NCI-H345 treated with DMSO at 0.1 percent for 48 hours (cell line): ENCODE data around the gene MLLT11.

ENCODE experiments used
- DNase-seq: peaks from one replicate; lab custom pipeline; 2025; ENCODE audit not compliant: unreplicated experiment; lab: John Stamatoyannopoulos, UW

The MLLT11 gene

GRCh38 chr1:151060007-151060656 lies at the start of gene MLLT11:
Gene MLLT11, plus strand, starts transcription at chr1:151060397. Its CDS starts 6,828 bp downstream, at chr1:151067225.
- DNase-seq, result peak; percentile 95

DNA sequence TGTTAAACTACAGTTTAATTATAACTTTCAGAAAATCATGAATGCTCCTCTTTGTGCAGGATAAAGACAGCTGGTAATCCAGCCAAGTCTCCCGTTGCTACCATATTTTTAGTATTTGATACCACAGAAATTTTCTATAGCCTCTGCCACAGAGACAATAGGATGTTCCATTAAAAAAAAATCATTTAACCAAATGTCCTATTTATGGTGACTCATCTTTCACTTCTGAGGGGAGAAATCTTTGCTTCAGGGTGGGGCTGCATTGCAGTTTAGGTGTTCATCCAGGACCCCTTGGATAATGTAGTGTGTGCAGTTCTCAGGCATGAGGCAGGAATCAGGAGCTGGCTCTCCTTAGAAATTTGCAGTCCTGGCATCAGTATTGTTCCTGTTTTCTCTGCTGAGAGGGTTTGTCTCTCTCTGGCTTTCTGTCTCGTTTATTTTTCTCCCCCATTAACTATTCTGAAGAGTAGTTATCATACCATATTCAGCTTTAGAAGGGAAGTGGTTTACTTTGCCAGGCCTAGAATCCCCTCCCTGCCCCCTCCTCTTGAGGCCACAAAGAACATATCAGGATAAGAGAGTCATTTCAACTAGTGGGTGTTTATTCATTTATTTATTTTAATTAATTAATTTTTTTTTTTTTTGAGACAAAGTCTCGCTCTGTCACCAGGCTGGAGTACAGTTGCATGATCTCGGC lies 48.9 kb upstream of the MLLT11 start:
- DNase-seq, result no peak

DNA sequence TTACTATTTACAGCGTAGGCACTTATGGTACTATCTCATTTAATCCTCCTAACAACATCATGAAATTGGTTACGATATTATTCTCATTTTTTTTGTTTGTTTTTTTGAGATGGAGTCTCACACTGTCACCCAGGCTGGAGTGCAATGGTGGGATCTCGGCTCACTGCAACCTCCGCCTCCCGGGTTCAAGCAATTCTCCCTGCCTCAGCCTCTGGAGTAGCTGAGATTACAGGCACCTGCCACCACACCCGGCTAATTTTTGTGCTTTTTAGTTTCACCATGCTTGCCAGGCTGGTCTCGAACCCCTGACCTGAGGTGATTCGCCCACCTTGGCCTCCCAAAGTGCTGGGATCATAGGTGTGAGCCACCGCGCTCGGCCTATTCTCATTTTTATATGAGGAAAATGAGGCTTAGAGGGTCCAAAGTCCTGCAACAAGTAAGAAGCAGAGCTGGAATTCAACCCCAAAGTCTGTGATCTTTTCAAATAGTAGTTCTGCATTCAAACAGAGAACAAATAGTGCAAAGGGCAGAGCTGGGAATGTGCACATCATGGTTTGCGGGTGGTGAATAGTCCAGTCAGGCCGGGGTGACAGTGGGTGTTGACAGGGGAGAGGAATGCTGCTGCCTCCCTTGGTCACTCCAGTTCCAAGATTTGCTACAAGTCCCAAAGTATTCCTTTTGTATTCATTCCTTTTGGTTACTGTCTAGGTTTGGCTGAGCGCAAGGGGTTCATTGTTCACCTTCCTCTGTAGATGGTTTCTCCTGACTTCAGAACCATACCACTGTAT lies 47.3 kb upstream of the MLLT11 start:
- DNase-seq, result no peak

DNA sequence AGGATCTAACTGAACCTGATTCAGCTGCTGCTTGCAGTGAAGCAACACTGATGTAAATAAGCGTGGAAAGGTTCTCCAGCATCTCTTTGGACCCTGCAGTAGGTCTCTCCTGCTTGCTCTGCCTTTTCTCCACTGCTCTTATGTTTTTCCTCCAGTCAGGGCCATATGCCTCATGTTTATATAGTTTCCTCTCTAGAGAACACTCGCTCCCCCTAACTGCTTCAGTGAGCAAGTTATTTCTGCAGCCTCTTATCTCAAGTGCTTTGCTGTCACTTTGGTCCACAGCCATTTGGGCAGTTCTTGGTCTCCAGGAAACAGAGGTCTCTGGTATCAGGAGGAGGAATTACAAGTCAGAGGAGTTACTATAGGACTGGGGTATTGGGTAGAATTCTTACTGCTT lies 46.7 kb upstream of the MLLT11 start:
- DNase-seq, result no peak

DNA sequence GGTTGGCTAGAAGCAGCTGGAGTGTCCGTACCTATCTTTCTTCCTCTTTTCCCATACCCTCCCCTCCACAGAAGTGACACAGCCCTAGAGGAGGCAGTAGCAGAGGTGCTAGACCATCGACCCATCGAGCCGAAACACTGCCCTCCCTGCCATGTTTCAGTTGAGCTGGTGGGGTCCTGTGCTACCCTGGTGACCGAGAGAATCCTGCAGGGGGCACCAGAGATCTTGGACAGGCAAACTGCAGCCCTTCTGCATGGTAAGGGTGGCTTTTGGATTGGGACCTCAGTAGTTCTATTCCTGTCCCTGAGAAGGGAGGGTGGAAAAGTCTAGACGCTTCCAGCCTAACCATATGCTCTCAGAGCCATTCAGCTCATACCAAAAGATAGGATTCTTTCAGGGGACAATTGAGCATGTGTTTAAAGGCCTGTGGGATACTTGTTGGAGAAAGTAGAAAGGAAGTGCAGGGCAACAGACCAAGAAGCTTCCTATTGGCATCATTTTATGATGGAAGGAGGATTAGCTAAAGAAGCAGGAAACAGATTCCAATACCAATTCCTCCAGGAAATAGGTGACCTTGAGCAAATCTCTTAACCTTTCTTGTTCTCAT lies 35.6 kb upstream of the MLLT11 start:
- DNase-seq, result peak; percentile 78

DNA sequence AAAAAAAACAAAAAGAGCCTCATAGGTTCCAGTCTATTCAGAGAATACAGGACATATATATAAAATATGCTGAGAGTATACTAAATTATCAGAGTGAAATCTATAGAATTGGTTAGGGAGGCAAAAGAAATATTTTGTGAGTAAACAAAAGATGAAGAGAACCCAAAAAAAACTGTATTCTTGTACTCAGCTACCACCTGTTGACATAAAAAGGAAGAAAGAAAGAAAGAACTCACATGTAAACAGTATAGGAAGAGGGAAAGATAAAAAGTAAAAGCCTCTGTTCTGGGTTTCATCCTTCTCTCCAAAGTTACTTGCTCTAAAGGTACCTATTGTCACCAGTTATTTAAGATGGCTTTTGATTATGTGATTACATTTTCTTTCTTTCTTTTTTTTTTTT lies 33.7 kb upstream of the MLLT11 start:
- no peak for DNase-seq

GRCh38 chr1:151032164-151032563 lies 28.0 kb upstream of the MLLT11 start:
- no peak for DNase-seq

- DNase-seq, result no peak
These were observed 25.0 kb upstream of the MLLT11 start for GRCh38 chr1:151035167-151035566.

DNA sequence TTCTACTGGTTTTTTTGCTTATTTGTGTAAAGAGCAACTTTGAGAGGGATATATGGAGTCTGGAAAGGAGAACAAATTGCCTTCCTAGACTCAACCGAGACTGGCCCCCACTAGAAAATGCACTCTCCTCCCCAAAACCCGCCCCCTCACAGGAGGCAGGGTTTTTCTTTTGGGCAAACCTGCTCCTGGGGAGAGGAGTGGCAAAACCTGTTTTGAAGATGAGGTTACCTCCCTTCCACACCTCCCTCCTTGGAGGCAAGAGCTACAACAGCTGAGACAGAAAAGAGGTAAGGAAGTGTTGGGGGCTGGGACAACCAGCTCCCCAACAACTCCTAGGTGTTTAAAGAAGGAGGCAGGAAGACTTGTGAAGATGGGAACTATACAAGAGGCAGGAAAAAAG lies 23.8 kb upstream of the MLLT11 start, which contains the start of gene BNIPL:
Gene BNIPL (plus strand): TSS at position 231 of the 400 bp plus-strand sequence. CDS start 140 bp downstream, at position 371.
- DNase-seq, result no peak

- no peak for DNase-seq
These were observed 23.2 kb upstream of the MLLT11 start for GRCh38 chr1:151037032-151037431.

DNA sequence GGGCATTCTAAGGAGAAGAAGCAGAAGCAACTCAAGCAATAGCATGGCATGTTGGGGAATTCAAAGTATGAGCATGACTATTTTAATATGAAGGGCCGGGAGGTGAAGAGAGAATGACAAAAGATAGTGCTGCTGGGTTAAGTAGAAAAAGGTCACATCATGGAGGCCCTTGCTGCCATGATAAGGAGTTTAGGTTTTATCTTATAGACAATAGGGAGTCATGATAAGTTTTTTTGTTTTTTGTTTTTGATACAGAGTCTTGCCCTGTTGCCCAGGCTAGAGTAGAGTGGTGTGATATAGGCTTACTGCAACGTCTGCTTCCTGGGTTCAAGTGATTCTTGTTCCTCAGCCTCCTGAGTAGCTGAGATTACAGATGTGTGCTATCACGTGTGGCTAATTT lies 20.7 kb upstream of the MLLT11 start:
- DNase-seq, result no peak

DNA sequence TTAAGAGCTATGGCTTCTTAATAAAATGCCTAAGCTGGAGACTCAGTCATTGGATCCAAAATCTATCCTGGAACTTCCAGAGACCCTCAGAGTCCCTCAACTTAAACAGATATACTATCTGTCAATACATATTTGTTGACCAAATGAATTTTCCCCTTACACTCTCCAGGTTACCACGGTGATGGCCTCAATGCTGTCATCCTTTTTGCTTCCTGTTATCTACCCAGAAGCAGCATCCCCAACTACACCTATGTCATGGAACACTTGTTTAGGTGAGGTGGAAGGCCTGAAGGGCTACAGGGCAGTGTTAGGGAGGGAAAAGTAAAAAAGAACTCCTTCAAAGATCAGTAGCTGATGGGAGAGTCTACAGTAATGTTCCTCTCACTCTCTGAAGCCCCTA lies 17.0 kb upstream of the MLLT11 start:
- DNase-seq, result no peak

- peak; percentile 88 for DNase-seq
These were observed 12.6 kb upstream of the MLLT11 start, which contains the start of gene C1orf56 for GRCh38 chr1:151047591-151047924. Gene C1orf56, plus strand, starts transcription at chr1:151047751. Its CDS starts 97 bp downstream, at chr1:151047848.

DNA sequence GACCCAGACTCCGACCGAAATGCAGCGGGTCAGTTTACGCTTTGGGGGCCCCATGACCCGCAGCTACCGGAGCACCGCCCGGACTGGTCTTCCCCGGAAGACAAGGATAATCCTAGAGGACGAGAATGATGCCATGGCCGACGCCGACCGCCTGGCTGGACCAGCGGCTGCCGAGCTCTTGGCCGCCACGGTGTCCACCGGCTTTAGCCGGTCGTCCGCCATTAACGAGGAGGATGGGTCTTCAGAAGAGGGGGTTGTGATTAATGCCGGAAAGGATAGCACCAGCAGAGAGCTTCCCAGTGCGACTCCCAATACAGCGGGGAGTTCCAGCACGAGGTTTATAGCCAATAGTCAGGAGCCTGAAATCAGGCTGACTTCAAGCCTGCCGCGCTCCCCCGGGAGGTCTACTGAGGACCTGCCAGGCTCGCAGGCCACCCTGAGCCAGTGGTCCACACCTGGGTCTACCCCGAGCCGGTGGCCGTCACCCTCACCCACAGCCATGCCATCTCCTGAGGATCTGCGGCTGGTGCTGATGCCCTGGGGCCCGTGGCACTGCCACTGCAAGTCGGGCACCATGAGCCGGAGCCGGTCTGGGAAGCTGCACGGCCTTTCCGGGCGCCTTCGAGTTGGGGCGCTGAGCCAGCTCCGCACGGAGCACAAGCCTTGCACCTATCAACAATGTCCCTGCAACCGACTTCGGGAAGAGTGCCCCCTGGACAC lies 12.1 kb upstream of the MLLT11 start:
- DNase-seq, result peak; percentile 83

- no peak for DNase-seq
These were observed 11.6 kb upstream of the MLLT11 start for GRCh38 chr1:151048645-151049032.

GRCh38 chr1:151049458-151049857 lies 10.7 kb upstream of the MLLT11 start:
- DNase-seq, result no peak

DNA sequence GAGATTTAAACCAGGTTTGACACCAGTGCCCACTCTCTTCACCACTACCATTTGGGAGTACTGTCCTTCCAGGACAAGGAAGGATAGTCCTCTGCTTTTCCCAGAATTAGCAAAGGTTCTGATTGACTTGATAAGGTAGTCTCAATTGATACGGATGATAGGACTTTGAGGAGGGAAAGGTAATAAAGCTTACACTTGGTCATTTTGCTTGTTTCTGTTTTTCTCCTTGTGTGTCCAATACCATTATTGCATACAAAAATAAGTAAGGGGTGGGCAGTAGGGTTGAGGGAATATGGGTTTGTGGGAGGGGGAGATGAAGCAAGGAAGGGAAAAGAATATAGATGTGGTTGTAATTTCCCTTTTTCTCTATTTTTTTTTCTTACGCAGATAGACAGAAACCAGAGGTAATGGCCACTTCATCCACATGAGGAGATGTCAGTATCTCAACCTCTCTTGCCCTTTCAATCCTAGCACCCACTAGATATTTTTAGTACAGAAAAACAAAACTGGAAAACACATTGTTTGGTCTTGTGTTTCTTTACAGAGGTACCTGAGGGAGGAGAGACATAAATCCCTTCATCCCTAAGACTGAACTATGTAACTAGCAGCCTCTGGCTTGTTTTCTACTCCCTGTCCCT lies 10.0 kb upstream of the MLLT11 start:
- DNase-seq, result no peak

GRCh38 chr1:151051356-151052009 lies 8.7 kb upstream of the MLLT11 start:
- DNase-seq, result no peak

DNA sequence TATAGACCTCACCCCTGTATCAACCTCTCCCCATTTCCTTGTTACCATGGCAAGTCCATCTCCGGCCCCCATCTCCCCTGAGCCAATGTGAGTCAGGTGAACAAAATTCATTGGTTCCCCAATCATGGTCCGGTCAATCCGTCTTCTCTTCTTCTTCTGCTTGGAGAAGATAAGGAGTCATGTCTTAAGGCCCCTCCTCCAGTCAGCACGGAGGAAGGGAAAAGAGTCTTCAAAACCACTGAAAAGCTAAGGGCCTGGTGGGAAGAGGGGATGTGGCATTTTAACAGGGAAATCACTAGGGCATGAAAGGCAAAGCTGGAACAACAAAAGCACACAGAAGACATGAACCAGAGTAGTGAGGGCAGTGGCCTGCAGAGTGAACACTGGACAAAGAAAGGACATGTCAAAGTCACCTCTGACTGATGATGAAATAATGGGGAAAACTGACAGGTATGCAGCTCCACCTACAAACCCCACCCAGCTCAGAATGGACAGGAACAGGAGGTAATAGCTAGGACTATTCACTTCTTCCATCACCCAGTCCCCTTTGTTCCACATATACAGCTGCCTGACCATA lies 5.1 kb upstream of the MLLT11 start:
- no peak for DNase-seq
